ENCODE results near the gene ABTB2. TPM values are rescaled to one million over a fixed set of nuclear protein-coding genes. Genes with fewer than 3 reads are reported as not detected.

ABTB2 gene
- polyA plus RNA-seq, 1 of the 3 experiments (the other 2 are of a cell fraction), result 7.8 TPM

GRCh38 chr11:34360046-34360445 lies 2.2 kb upstream of the ABTB2 start:
- H3K9me3 ChIP-seq, result no peaks in the 10 kb centered on the region
- H3K4me1 ChIP-seq (ENCODE audit: control insufficient read depth in 1 of 2, insufficient read depth in 2 of 2, low read depth in 1 of 2, low read length in 1 of 2), result peaks cover 18 to 24% of the 10 kb centered on the region in 2 experiments; a peak in 3 of 4 replicates
- H3K79me2 ChIP-seq (ENCODE audit: insufficient read depth), result peaks cover 5% of the 10 kb centered on the region; the same call in 1 of the 2 replicates
- no peak overlapping the region for H3K9ac ChIP-seq
- H3K36me3 ChIP-seq (replicated peaks in 1 of 2; ENCODE audit: control insufficient read depth in 1 of 2, insufficient read depth in 2 of 2, low read length in 1 of 2), result no peaks in the 10 kb centered on the region
- H3F3A ChIP-seq (replicated peaks; ENCODE audit: insufficient read depth), result no peaks in the 10 kb centered on the region
- TF ChIP-seq EP300 (IDR thresholded peaks at IDR 0.05; ENCODE audit: borderline replicate concordance in 1 of 2, low read depth in 1 of 2, low read length in 1 of 2) (no peak), MEF2A (IDR thresholded peaks at IDR 0.05; ENCODE audit: borderline replicate concordance, low read depth) (no peak), SMC3 (IDR thresholded peaks at IDR 0.05; ENCODE audit: low read depth, low read length) (no peak), TCF12 (IDR thresholded peaks at IDR 0.05) (no peak), TAF1 (IDR thresholded peaks at IDR 0.05; ENCODE audit: borderline replicate concordance, low read depth, low read length) (no peak), YY1 (IDR thresholded peaks at IDR 0.05; ENCODE audit: low read depth) (no peak), FOXJ3 (CRISPR knock-in tag; IDR thresholded peaks at IDR 0.05) (no peak), PBX3 (IDR thresholded peaks at IDR 0.05) (no peak), IRF3 (IDR thresholded peaks at IDR 0.05; ENCODE audit: low read depth, low read length) (no peak), NFIC (IDR thresholded peaks at IDR 0.05; ENCODE audit: borderline replicate concordance) (no peak), RAD21 (IDR thresholded peaks at IDR 0.05; ENCODE audit: low read length) (no peak), FOSL2 (IDR thresholded peaks at IDR 0.05; ENCODE audit: borderline replicate concordance, low read depth) (no peak), ZBTB33 (IDR thresholded peaks at IDR 0.05; ENCODE audit: borderline replicate concordance, low read depth) (no peak), USF1 (IDR thresholded peaks at IDR 0.05; ENCODE audit: borderline replicate concordance, low read depth) (no peak)
- TF ChIP-seq, protein P1, sequence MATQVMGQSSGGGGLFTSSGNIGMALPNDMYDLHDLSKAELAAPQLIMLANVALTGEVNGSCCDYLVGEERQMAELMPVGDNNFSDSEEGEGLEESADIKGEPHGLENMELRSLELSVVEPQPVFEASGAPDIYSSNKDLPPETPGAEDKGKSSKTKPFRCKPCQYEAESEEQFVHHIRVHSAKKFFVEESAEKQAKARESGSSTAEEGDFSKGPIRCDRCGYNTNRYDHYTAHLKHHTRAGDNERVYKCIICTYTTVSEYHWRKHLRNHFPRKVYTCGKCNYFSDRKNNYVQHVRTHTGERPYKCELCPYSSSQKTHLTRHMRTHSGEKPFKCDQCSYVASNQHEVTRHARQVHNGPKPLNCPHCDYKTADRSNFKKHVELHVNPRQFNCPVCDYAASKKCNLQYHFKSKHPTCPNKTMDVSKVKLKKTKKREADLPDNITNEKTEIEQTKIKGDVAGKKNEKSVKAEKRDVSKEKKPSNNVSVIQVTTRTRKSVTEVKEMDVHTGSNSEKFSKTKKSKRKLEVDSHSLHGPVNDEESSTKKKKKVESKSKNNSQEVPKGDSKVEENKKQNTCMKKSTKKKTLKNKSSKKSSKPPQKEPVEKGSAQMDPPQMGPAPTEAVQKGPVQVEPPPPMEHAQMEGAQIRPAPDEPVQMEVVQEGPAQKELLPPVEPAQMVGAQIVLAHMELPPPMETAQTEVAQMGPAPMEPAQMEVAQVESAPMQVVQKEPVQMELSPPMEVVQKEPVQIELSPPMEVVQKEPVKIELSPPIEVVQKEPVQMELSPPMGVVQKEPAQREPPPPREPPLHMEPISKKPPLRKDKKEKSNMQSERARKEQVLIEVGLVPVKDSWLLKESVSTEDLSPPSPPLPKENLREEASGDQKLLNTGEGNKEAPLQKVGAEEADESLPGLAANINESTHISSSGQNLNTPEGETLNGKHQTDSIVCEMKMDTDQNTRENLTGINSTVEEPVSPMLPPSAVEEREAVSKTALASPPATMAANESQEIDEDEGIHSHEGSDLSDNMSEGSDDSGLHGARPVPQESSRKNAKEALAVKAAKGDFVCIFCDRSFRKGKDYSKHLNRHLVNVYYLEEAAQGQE (IDR thresholded peaks at IDR 0.05; ENCODE audit: low read depth, low read length), result no peak
- TF ChIP-seq, protein P2, sequence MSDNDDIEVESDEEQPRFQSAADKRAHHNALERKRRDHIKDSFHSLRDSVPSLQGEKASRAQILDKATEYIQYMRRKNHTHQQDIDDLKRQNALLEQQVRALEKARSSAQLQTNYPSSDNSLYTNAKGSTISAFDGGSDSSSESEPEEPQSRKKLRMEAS (IDR thresholded peaks at IDR 0.05; ENCODE audit: low read depth), result no peak
- no peak overlapping the region for H2AFZ ChIP-seq (ENCODE audit: low read depth)
- no peak for DNase-seq
- 0% methylated on average over 1 of the region's 1 CpG for WGBS (ENCODE audit: low lambda C conversion rate)
- H3K4me2 ChIP-seq, result no peak overlapping the region
- no peaks in the 10 kb centered on the region for H3K9me2 ChIP-seq
- H3K4me3 ChIP-seq (ENCODE audit: low read depth in 2 of 2, low read length in 1 of 2), result no peak overlapping the region
- H4K20me1 ChIP-seq (ENCODE audit: insufficient read depth), result peaks cover 14% of the 10 kb centered on the region; the same call in 1 of the 2 replicates
- H3K27me3 ChIP-seq (ENCODE audit: insufficient read depth), result no peaks in the 10 kb centered on the region
- H3K27ac ChIP-seq (ENCODE audit: low read depth in 2 of 2, low read length in 1 of 2), result no peak overlapping the region
- CTCF ChIA-PET, result interaction anchor here (4.3 kb wide), 1 partner anchor 184 kb away, joined by 61 read pairs; no protein-coding TSS in a partner anchor
- POLR2A ChIA-PET, result no interaction called here

All from SK-N-SH (cell line).